ENCODE measurements around the gene NRG3.
"Not testable (repeated sequence)": the region's sequence is repeated elsewhere in the genome, so short reads cannot be mapped to it uniquely, and the experiment has no call there.

The NRG3 gene

GRCh38 chr10:82982110-82982608, 1107.2 kb downstream of the NRG3 start:
- Histone ChIP-seq H3K4me3 (ENCODE audit: low read depth, low read length) (no peak overlapping the region), H3K9me3 (no peaks in the 10 kb centered on the region), H3K36me3 (no peaks in the 10 kb centered on the region; the same call in 1 of the 2 replicates), H3K4me1 (peaks cover 13% of the 10 kb centered on the region), H3K27me3 (no peaks in the 10 kb centered on the region)
- no peak for TF ChIP-seq CTCF (IDR thresholded peaks at IDR 0.05; ENCODE audit: low read depth, low read length)
- DNase-seq: no peak

GRCh38 chr10:82986216-82986615, 1111.2 kb downstream of the NRG3 start:
- H3K9me3 ChIP-seq: no peaks in the 10 kb centered on the region
- H3K4me1 ChIP-seq: peaks cover 6% of the 10 kb centered on the region
- no peak overlapping the region for H3K4me3 ChIP-seq (ENCODE audit: low read depth, low read length)
- H3K27me3 ChIP-seq: no peaks in the 10 kb centered on the region
- TF ChIP-seq CTCF (IDR thresholded peaks at IDR 0.05; ENCODE audit: low read depth, low read length): no peak
- no peaks in the 10 kb centered on the region; the same call in 1 of the 2 replicates for H3K36me3 ChIP-seq
- no peak for DNase-seq

- H3K36me3 ChIP-seq; H3K27me3 ChIP-seq; H3K4me1 ChIP-seq; H3K9me3 ChIP-seq; DNase-seq; H3K4me3 ChIP-seq (ENCODE audit: low read depth, low read length): not testable (repeated sequence)
Observed at GRCh38 chr10:83006479-83006878, 1131.5 kb downstream of the NRG3 start.

- H3K9me3 ChIP-seq: no peaks in the 10 kb centered on the region
- TF ChIP-seq CTCF (IDR thresholded peaks at IDR 0.05; ENCODE audit: low read depth, low read length): no peak
- no peak overlapping the region for H3K4me3 ChIP-seq (ENCODE audit: low read depth, low read length)
- H3K36me3 ChIP-seq: no peaks in the 10 kb centered on the region
- DNase-seq: no peak
- H3K4me1 ChIP-seq: no peaks in the 10 kb centered on the region
- no peaks in the 10 kb centered on the region for H3K27me3 ChIP-seq
Observed at GRCh38 chr10:83007510-83007909, 1132.5 kb downstream of the NRG3 start.

GRCh38 chr10:83012866-83013265, 1137.9 kb downstream of the NRG3 start:
- peak; percentile 24 for DNase-seq
- no peaks in the 10 kb centered on the region for H3K36me3 ChIP-seq
- no peaks in the 10 kb centered on the region for H3K9me3 ChIP-seq
- TF ChIP-seq CTCF (IDR thresholded peaks at IDR 0.05; ENCODE audit: low read depth, low read length): no peak
- no peak overlapping the region for H3K4me3 ChIP-seq (ENCODE audit: low read depth, low read length)
- H3K4me1 ChIP-seq: no peaks in the 10 kb centered on the region
- no peaks in the 10 kb centered on the region for H3K27me3 ChIP-seq

- no peak for DNase-seq
- Histone ChIP-seq H3K36me3 (no peaks in the 10 kb centered on the region), H3K27me3 (no peaks in the 10 kb centered on the region), H3K4me3 (ENCODE audit: low read depth, low read length) (no peak overlapping the region), H3K9me3 (no peaks in the 10 kb centered on the region), H3K4me1 (no peaks in the 10 kb centered on the region)
- TF ChIP-seq CTCF (IDR thresholded peaks at IDR 0.05; ENCODE audit: low read depth, low read length): no peak
Observed at GRCh38 chr10:83017076-83017867, 1142.3 kb downstream of the NRG3 start.

Measured in BE2C (cell line).